ENCODE data around the gene IFIH1.

Gene IFIH1

DNA sequence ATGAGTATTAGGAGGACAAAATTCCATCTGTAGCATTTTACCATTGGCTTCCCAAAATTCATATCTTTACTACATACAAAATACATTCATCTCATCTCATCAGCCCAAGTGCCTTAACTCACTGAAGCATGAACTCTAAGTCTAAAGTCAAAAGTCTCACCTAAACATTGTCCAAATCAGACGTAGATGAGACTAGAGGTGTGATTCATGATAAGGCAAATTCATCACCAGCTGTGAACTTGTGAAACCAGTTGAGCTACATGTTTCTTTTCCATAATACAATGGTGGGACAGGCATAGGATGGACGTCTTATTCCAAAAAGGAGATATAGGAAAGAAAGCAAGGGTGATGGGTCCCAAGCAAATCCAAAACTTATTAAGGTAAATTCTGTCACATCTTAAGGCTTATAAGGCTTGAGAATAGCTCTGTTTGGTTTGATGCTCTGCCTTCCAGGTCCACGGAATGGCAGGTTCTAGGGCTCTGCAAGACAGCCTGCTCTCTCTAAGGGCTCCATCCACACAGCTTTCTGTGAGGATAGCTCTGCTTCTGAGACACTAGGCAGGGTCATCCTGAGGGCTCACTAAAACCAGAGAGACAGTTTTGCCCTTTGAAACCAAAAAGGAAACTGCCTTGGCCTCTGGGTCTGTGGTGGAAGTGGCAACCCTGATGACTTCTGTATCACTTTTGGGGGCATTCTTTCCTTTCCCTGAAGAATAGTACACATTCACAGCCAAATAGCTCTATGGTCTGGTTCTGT lies 9.6 kb downstream of the IFIH1 start:
- DNase-seq: no peak

- DNase-seq: no peak
Observed at GRCh38 chr2:162305901-162306300, 12.6 kb downstream of the IFIH1 start.

- no peak for DNase-seq
Observed at GRCh38 chr2:162301877-162302276, 16.6 kb downstream of the IFIH1 start.

DNA sequence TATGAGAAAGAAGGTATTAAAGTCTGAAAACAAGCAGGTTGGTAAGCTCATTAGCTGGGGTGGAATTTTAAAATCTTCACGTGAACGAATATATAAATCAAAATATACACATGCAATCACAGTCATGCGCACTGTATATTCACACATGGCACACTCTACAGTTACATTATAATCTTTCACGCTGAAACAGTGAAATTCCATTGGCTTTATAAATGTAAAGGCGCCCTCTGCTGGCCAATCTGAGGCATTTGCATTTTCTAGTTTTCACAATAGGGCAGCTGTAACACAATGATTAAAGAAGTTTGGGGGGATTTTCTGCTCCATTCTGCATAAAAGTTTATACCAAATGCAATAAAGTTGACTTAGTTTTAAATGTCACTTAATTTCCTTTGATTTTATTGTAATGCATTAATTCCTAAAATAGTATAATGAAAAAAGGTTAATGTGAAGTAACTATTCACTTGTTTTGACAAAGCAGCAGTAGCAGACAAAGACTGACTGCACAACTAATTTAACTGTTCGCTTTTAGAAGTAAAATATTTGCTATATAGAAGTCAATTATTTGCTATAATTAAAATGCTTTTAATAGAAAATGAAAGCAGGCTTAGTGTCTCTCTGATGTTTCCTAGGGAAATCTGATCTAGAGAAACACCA lies 17.2 kb downstream of the IFIH1 start:
- peak in 1 of 2 donors; percentile 51 for DNase-seq

GRCh38 chr2:162300266-162300665 lies 18.2 kb downstream of the IFIH1 start:
- DNase-seq: no peak

DNA sequence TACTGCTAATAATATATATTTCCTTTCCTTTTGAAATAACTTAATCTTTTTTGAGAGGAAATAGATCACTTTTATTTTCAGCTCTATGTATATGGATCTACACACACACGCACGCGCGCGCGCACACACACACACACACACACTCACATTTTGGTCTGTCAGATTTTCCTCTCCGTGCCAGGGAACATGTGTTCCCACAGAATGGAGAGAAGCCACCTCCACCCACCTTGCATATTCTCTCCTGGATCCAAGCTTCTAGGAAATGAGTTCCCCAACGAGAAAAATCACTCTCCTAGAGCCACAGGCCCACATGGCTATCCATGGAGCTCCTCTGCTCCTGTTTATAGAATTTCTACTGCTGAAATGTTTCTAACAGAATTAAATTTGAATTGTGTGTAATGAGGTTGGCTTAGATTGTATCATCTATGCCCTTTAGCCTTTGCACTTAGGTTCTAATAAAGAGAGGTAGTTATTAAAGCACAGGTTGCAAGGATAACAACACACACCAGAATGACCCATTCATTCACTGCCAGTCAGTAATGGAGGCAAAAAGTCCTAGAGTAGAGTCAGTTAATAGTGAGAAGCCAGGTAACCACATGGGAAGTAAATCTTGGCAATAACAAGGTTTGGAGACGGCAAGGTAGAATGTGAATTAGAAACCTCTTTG lies 19.7 kb downstream of the IFIH1 start:
- DNase-seq: no peak

- peak in 1 of 2 donors; percentile 41 for DNase-seq
Observed at GRCh38 chr2:162297925-162298552, 20.4 kb downstream of the IFIH1 start.

DNA sequence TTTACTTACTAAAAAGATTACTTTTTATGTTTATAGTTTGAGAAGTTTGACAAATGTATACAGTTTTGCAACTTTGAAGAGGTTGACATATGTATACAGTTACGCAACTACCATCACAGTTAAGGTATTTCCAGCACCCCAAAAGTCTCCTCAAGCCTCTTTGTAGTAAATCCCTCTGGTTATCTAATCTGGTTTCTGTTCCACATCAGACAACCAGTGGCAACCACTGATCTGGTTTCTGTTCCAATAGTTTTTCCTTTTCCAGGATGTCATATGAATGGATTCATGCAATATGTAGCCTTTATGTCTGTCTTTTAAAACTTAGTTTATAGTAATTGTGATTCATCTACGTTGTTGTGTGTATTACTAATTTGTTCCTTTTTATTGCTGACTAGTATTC lies 23.5 kb downstream of the IFIH1 start:
- DNase-seq: no peak

DNA sequence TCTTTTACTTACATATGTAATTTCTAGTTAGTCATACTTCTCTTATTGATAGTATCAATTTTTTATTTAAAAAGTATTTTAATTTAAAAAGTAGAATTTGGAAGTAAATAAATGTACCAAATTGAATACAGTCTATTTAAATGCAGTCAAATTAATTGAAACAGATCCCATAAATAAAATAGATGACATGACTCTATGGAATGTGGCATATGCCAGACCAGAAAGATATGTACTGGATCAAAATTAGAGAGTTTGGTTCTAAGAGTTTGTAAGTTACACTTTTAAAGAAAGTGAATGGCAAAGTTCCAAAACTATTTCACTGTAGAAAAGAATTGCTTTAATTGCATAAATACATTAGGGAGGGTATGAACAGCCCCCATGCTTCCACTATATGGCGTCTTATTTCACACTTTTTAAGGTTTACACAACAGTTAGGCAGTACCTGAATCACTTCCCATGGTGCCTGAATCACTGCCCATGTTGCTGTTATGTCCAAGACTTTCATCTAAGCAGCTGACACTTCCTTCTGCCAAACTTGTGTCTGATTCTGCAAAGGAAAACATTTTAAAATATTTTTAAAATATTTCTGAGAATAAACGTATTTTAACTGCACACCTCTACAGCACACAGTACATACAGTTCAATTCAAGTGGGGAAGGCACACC lies 25.2 kb downstream of the IFIH1 start:
- DNase-seq: no peak

DNA sequence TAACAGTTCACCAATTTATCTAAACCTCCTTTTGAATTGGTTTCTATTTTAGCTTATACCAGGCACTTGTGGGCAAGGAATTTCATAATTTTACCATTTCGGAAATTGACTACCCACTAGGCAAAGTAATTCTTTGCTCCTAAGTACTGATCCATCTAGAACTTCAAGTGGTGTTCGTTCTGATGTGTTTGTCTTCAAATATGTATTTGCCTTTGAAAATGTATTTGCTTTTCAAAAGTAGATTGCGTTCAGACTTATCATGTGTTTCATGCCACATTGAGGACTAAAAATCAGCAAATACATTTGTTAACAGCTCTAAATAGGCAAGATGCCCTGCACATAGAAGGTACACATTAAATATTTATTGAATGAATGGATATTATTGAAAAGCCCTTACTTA lies 26.7 kb downstream of the IFIH1 start:
- DNase-seq: no peak

- no peak for DNase-seq
Observed at GRCh38 chr2:162282765-162283425, 35.6 kb downstream of the IFIH1 start.

- no peak for DNase-seq
Observed at GRCh38 chr2:162280654-162281053, 37.8 kb downstream of the IFIH1 start.

DNA sequence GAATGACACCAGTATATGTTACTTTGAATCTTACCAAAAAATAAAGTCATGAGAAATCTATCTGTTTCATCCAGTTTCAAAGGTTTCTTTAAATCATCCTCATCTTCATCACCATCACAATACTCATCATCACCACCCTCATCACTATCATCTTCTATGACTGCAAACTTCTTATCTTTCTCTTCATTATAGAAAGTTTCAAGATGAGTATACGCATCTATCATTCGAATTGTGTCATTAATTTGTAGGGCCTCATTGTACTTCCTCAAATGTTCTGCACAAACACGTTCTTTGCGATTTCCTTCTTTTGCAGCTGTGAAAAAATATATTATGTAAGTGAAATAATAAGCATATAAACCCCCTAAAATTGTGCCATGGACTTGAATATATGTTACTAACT lies 41.1 kb downstream of the IFIH1 start:
- no peak for DNase-seq

- no peak for DNase-seq
Observed at GRCh38 chr2:162267996-162268395, 50.5 kb downstream of the IFIH1 start.

DNA sequence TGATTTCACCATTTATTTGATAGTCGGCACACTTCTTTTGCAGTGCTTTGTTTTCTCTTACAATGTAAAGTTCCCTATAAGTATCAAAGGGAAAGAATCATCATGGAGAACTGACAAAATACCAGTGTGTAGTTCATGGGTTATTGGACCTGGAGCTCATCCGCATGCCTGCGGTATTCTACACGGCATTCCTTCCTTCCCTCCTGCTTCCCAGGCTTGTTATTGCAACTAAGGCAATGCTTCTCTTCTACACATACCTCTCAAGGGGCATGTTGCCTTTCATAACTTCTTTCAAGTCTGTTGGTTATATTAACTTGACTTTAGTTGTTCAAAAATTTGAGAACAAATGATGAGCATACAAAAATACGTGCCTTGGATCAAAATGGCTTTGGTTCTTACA lies 51.0 kb downstream of the IFIH1 start:
- DNase-seq: no peak

DNA sequence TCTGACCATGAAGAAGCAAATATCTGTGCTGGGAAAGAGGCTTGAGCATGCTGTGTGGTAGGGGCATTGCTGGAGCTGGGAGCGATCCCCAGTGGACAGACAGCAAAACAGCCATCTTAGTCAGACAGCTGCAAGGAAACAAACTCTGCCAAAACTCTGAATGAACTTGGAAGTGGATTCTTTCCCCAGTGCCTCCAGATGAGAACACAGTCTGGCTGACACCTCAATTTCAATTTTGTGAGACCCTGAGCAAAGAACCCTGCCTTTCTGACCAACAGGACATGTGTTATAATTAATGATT lies 52.1 kb downstream of the IFIH1 start:
- no peak for DNase-seq

GRCh38 chr2:162265666-162266459 lies 52.6 kb downstream of the IFIH1 start:
- DNase-seq: no peak

- peak in 1 of 2 donors; percentile 56 for DNase-seq
Observed at GRCh38 chr2:162261032-162261945, 57.2 kb downstream of the IFIH1 start.

GRCh38 chr2:162258686-162259085 lies 59.8 kb downstream of the IFIH1 start:
- no peak for DNase-seq

- DNase-seq: no peak
Observed at GRCh38 chr2:162258169-162258568, 60.3 kb downstream of the IFIH1 start.

GRCh38 chr2:162257425-162257824 lies 61.1 kb downstream of the IFIH1 start:
- DNase-seq: no peak

All from bone marrow (tissue), 2 donors.